ENCODE measurements around the gene KHSRP.

The KHSRP gene

GRCh38 chr19:6412447-6413091 is 12.0 kb downstream of the KHSRP start:
- Histone ChIP-seq H3K4me1 (ENCODE audit: control insufficient read depth, low read length) (no peaks in the 10 kb centered on the region), H3K4me2 (ENCODE audit: low read length) (no peak overlapping the region), H3F3A (ENCODE audit: control insufficient read depth, insufficient read depth) (peaks cover 11% of the 10 kb centered on the region), H3K27me3 (ENCODE audit: control insufficient read depth, low read length) (no peaks in the 10 kb centered on the region), H3K79me2 (ENCODE audit: control insufficient read depth, low read length) (no peaks in the 10 kb centered on the region), H3K36me3 (ENCODE audit: control insufficient read depth, low read length) (peaks cover 45% of the 10 kb centered on the region), H3K4me3 (ENCODE audit: low read length) (no peak overlapping the region), H3K27ac (ENCODE audit: low read depth, low read length) (no peak overlapping the region), H3K9me2 (replicated peaks; ENCODE audit: control insufficient read depth, low read length) (no peaks in the 10 kb centered on the region), H3K9me3 (ENCODE audit: control insufficient read depth, insufficient read depth, low read length) (no peaks in the 10 kb centered on the region), H4K20me1 (ENCODE audit: control insufficient read depth, insufficient read depth, low read depth, low read length) (no peaks in the 10 kb centered on the region)
- TF ChIP-seq CTCF (IDR thresholded peaks at IDR 0.05; ENCODE audit: low read depth, low read length, poor library complexity, severe bottlenecking) = peak; percentile 89
- TF ChIP-seq EZH2phosphoT487 (IDR thresholded peaks at IDR 0.05; ENCODE audit: borderline replicate concordance, low read length) = no peak

GRCh38 chr19:6412061-6412446 is 12.6 kb downstream of the KHSRP start:
- Histone ChIP-seq H3K4me2 (ENCODE audit: low read length) (no peak overlapping the region), H3K9me3 (ENCODE audit: control insufficient read depth, insufficient read depth, low read length) (no peaks in the 10 kb centered on the region), H3K27me3 (ENCODE audit: control insufficient read depth, low read length) (no peaks in the 10 kb centered on the region), H3K79me2 (ENCODE audit: control insufficient read depth, low read length) (no peaks in the 10 kb centered on the region), H3F3A (ENCODE audit: control insufficient read depth, insufficient read depth) (peaks cover 11% of the 10 kb centered on the region), H3K9me2 (replicated peaks; ENCODE audit: control insufficient read depth, low read length) (no peaks in the 10 kb centered on the region), H3K36me3 (ENCODE audit: control insufficient read depth, low read length) (peaks cover 39% of the 10 kb centered on the region), H3K27ac (ENCODE audit: low read depth, low read length) (no peak overlapping the region), H3K4me1 (ENCODE audit: control insufficient read depth, low read length) (no peaks in the 10 kb centered on the region), H3K4me3 (ENCODE audit: low read length) (no peak overlapping the region), H4K20me1 (ENCODE audit: control insufficient read depth, insufficient read depth, low read depth, low read length) (no peaks in the 10 kb centered on the region)
- TF ChIP-seq EZH2phosphoT487 (IDR thresholded peaks at IDR 0.05; ENCODE audit: borderline replicate concordance, low read length) (no peak), CTCF (IDR thresholded peaks at IDR 0.05; ENCODE audit: low read depth, low read length, poor library complexity, severe bottlenecking) (no peak)

GRCh38 chr19:6409346-6409745 is 15.3 kb downstream of the KHSRP start:
- peaks cover 12% of the 10 kb centered on the region for H3K36me3 ChIP-seq (ENCODE audit: control insufficient read depth, low read length)
- no peaks in the 10 kb centered on the region for H3K79me2 ChIP-seq (ENCODE audit: control insufficient read depth, low read length)
- TF ChIP-seq CTCF (IDR thresholded peaks at IDR 0.05; ENCODE audit: low read depth, low read length, poor library complexity, severe bottlenecking) (no peak), EZH2phosphoT487 (IDR thresholded peaks at IDR 0.05; ENCODE audit: borderline replicate concordance, low read length) (no peak)
- no peaks in the 10 kb centered on the region for H3K27me3 ChIP-seq (ENCODE audit: control insufficient read depth, low read length)
- H3F3A ChIP-seq (ENCODE audit: control insufficient read depth, insufficient read depth) = peaks cover 11% of the 10 kb centered on the region
- H3K4me2 ChIP-seq (ENCODE audit: low read length) = no peak overlapping the region
- no peak overlapping the region for H3K27ac ChIP-seq (ENCODE audit: low read depth, low read length)
- H3K9me3 ChIP-seq (ENCODE audit: control insufficient read depth, insufficient read depth, low read length) = no peaks in the 10 kb centered on the region
- no peaks in the 10 kb centered on the region for H3K9me2 ChIP-seq (replicated peaks; ENCODE audit: control insufficient read depth, low read length)
- H4K20me1 ChIP-seq (ENCODE audit: control insufficient read depth, insufficient read depth, low read depth, low read length) = no peaks in the 10 kb centered on the region
- no peaks in the 10 kb centered on the region for H3K4me1 ChIP-seq (ENCODE audit: control insufficient read depth, low read length)
- H3K4me3 ChIP-seq (ENCODE audit: low read length) = no peak overlapping the region
